GM21825 (cell line): ENCODE results near the gene EFNA4.

Experiments used
- ATAC-seq: cut with Tn5 transposase; IDR thresholded peaks from one replicate; pipeline ENCODE4 v1.9.1; 2021; ENCODE audit warnings: mild to moderate bottlenecking, moderate library complexity; ENCODE audit not compliant: unreplicated experiment

The EFNA4 gene, protein sequence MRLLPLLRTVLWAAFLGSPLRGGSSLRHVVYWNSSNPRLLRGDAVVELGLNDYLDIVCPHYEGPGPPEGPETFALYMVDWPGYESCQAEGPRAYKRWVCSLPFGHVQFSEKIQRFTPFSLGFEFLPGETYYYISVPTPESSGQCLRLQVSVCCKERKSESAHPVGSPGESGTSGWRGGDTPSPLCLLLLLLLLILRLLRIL

DNA sequence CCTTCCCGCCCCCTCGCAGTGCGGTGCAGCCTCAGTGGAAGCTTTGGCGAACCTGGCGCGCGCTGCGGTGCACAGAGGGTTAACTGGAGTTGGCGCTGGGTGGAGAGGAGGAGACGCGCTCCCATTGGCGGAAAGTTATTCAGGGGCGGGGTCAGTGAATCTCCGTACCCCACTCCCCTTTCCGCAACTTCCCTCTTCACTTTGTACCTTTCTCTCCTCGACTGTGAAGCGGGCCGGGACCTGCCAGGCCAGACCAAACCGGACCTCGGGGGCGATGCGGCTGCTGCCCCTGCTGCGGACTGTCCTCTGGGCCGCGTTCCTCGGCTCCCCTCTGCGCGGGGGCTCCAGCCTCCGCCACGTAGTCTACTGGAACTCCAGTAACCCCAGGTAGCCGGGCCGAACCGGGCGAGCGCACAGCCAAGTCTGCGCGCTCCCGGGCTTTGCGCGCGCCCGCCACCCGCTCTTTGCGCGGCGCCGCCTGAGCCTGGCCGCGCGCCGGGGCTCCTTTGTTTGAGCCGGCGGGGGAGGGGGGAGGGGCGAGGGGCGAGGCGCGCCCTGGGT lies at the start of gene EFNA4:
Gene EFNA4 (plus strand): TSS at position 191 of the 561 bp plus-strand sequence. CDS start 84 bp downstream, at position 275.
- ATAC-seq: peak; percentile 59

DNA sequence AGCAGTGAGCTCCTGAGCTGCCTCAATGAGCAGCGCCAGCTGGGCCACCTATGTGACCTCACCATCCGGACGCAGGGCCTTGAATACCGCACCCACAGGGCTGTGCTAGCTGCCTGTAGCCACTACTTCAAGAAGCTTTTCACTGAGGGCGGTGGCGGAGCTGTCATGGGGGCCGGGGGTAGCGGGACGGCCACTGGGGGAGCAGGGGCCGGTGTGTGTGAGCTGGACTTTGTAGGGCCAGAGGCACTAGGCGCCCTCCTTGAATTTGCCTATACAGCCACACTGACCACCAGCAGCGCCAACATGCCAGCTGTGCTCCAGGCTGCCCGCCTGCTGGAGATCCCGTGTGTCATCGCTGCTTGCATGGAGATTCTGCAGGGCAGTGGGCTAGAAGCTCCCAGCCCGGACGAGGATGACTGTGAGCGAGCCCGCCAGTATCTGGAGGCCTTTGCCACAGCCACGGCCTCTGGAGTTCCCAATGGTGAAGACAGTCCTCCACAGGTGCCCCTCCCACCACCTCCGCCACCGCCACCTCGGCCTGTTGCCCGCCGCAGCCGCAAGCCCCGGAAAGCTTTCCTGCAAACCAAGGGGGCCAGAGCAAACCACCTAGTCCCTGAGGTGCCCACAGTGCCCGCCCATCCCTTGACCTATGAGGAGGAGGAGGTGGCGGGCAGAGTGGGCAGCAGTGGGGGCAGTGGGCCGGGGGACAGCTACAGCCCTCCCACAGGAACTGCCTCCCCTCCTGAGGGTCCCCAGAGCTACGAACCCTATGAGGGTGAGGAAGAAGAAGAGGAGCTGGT lies 48.6 kb upstream of the EFNA4 start:
- ATAC-seq: no peak

DNA sequence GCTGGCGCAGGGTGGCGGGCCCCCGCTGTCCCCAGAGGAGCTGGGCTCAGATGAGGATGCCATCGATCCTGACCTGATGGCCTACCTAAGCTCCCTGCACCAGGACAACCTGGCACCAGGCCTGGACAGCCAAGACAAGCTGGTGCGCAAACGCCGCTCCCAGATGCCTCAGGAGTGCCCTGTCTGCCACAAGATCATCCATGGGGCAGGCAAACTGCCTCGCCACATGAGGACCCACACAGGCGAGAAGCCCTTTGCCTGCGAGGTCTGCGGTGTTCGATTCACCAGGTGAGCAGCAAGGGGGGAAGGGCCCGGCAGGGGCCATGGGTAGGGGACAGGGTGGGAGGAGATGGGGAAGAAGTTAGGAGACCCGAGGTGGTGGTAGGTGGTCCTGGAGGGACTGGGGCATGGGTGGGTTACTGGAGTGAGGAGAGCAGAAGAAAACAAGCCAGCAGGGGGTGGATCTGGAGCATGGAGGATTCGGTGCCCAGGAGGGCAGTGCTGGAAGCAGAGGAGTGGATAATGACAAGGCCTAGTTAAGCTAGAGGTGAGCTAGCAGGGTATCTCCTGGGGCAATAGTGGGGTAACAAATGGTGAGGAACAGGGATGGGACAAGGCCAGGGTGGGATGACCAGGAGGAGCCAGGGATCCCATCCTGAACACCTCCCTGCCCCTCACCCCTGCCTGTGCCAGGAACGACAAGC lies 47.9 kb upstream of the EFNA4 start:
- no peak for ATAC-seq

DNA sequence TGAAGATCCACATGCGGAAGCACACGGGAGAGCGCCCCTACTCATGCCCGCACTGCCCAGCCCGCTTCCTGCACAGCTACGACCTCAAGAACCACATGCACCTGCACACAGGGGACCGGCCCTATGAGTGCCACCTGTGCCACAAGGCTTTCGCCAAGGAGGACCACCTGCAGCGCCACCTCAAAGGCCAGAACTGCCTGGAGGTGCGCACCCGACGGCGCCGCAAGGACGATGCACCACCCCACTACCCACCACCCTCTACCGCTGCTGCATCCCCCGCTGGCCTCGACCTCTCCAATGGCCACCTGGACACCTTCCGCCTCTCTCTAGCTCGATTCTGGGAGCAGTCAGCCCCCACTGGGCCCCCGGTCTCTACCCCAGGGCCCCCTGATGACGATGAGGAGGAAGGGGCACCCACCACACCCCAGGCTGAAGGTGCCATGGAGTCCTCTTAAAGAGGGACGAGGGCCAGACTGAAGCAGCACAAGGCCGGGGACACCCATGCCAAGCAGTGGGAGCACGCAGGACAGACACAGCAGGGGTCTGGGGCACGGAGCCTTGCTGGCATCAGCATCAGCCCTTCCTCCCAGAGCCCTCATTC lies 47.2 kb upstream of the EFNA4 start:
- ATAC-seq: no peak

DNA sequence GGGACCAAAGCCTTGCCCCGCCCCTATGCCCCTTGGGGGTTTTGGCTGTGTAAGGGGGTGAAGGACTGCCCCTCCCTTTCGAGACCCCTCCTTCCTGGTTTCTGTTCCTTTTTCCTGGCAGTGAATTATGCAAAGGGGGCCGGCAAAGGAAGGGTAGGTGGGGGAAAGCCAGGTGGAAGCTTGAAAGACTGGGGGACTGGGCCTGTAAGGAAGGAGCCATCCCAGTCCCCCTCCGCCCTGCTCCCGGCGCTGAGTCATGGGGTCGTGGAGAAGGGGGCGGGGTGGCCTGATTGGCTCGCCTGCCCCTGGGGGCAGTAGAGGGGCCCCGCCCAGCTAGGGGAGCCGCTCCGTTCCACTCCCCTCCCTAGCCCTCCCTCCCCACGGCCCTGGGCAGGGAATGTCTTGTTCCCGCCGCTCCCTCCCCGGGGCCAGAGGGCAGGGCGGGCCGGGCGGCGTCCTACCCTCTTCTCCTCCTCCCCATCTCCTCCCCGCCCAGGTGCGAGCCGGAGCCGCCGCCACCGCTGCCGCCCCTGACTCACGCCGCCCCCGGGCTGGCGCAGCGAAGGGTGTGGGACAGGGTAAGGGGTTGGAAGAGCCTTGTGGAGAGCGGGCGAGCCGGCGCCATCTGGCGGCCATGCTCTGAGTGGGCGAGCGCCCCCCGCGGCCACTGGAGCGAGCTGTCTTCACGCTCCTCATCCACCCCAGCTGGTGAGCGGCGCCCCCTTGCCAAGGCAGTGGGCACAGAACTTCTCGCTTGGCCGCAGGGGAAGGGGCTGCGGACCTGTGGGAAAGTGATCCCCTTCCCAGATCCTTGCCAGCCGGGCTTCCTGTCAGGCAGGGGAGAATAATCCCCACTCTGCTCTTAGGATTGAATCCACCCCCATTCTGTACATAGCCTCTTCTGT lies 46.2 kb upstream of the EFNA4 start:
- ATAC-seq: peak; percentile 56

DNA sequence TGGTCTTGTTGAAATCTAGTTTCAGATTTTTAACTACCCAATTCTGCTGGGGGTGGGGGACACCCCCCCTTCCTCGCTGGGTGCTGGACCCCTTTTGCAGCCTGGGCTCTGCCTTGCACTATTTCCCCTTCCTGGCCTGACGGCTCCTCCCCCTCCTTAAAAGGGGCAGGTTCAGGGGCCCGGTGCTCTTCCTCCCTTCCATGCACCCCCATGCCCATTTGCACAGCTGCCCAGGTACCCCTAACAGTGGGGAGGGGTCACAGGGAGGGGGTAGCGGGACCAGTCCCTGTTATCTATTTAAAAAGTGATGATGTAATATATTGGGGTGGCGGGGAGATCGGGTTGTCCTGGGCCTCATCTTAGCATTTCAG lies 45.6 kb upstream of the EFNA4 start:
- no peak for ATAC-seq

DNA sequence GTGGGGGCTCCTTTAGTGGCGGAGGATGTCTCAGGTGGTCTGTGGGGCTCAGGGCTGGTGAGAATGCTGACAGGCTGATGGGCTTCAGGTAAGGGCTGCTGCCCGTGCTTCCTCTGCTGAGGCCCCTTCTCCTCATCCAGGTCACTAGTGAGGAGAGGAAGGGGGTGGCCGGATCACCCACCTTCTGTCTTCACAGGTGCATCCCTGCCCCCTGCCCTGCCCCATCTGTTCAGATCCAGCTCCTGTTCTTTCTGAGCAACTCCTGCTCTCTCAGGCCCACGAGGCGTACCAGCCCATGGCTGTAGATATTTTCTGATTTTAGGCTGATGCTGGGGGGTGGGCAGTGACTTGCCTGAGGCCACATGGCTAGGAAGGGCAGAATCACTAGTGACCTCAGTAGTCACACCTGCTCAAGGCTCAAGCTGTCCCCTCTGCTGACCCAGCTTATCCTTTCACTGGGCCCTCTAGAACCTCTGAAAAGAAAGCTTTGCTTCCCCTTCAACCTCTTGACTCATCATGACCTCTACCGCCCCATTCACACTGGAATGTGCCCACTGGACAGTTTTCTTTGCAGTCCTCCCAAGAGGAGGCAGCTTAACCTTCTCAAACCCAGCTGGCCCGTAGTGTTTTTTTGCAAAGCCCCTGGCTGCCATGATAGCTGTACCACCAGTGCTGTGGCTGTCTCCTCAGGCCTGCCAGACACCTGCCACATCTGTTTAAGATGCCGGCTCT lies 44.8 kb upstream of the EFNA4 start:
- ATAC-seq: no peak

DNA sequence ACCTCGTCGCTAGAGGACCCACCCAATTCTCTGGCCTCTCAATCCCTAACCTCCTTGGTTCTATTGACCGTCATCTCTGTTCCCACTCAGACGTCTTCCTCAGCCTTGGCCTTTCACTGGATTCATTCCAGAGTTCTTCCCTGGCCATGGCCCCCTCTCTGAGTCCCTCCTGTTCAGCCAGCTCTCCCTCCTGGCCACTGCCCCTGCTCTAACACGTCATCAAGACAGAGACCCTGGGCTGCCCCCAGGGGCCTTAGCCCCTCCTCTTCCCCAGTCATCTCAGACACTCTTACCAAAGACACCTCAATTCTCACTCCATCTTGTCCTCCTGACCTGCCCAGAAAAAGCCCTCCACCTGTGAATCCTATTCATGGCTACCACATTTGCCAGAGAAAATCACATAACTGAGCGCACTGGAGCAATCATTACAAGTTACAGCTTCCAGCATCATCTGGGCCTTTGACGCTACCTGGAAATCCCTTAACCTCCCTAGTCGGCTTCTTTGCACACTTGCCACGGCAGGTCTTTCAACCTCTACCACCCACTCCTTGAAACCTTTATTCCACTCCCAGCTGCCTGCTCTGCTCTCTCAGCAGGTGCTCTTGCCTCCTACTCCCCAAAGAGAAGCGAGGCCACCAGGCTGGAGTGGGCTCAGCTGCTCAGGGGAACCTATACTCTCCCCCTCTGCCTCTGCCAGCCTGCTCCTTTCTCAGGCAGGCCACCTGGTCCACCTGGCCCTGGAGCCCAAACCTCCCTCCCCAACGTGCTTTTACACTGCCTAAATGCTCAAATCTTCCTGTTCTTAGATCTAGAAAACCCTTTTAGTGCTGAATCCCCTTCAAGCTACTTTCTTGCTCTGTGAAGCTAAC lies 43.9 kb upstream of the EFNA4 start:
- no peak for ATAC-seq

DNA sequence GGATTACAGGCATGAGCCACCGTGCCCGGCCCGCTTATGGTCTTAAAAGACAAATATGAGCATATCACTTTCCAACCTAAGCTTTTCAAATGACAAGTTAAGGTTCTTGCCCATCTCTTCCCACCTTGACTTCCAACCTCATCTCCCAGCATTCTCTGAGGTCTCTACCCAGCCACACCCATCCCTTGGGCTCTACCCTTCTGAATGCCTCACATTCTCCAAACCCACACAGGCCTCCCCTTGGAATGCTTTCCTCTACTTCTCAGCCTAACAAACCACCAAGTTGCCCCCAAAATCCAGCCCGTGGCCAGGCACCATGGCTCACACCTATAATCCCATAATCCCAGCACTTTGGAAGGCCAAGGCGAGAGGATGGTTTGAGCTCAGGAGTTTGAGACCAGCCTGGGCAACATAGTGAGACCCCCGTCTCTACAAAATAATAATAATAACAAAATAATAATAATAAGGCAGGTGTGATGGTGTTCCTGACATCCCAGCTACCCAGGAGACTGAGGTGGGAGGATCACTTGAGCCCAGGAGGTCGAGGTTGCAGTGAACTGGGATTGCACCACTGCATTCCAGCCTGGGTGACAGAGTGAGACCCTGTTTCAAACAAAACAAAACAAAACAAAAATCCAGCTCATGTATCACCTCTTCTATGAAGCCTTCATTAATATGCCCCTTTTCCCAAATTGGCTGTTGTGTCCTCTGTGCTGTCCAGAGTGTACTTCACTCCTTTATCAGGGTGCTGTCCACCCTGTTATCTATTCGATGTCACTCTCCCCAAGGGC lies 41.2 kb upstream of the EFNA4 start:
- ATAC-seq: no peak

DNA sequence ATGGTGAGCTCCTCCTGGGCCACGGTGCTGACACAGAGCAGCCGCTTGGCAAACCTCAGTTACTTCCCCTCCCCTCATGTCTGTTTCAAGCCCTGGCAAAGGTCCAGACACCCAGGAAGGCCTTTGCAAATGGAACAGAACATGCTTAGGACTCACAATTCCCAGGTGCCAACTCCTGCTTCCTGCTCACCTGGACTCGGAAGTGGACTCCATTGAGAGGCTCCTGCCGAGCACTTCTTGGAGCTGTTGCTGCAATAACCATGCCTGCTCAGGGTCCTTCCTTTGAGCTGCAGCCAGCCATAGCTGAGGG lies 40.7 kb upstream of the EFNA4 start:
- no peak for ATAC-seq

DNA sequence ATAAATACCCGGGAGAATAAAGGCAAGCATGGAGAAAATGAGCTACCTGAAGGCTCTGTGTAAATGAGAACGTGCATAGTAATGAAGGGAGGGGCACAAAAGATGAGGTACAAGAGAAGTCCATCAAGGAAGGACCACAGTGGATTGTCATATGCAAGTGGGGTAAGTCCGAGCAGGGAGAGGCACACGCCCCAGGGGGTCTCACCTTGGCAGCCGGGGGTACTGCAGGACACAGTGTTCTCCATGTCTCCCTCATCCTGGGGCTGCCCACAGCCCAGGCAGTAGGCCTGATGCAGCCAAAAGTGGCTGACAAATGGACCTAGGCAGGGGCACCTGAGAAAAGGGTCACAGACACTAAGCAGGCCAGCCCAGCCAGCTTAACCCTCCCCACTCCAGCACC lies 39.9 kb upstream of the EFNA4 start:
- no peak for ATAC-seq

DNA sequence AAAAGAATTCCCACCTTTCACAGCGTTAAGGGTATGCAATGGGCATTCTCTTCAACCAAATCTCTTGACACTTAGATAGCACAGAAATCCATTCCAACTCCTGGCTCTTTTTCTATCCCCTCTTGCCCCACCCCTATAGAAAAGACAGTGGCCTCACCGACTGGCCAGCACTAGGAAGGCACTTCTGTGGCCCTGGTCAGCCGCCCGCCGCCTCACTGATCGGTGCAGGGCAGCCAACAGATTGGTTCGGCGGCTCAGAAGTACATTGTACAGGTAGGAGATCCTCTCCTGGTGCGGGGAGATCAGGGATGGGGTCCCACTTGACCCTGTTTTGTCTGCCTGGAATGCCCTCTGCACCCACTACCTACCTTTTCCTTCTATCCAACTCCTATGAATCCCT lies 39.2 kb upstream of the EFNA4 start:
- ATAC-seq: no peak

DNA sequence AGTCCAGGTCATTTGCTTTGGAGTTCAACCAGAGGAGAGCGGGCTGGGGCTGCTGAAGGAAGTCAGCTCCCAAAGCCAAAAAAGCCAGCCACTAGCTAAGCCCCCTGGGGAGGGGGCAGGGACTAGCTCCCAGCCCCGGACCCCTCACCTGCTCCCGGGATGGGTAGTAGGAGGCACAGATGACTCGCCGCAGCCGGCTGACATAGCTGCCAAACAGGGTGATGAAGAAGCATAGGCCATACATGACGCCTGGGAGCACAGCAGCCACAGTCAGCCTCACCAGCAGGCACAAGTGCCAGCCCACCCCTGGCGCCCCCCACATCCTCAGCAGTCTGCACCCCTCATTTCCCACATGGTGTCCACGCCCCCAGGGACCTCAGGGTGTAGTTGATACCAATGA lies 37.4 kb upstream of the EFNA4 start:
- no peak for ATAC-seq

DNA sequence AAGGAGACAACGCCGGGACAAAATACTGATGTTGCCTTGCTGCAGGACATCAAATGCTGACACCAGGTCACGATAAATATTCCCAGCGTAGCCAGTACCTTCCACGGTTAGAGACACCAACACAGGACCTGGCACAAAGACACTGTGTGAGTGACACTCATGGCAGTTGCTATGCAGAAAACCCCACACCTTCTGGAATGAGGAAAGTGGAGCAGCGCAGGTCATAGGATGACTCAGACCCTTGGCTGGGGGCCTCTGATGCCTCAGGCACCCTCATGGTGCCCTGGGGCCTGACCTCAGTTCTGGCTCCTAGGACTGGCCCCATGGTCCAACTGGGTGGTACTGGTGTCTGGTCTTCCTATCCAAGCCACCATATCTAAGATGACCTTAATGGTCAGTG lies 37.0 kb upstream of the EFNA4 start:
- ATAC-seq: no peak

DNA sequence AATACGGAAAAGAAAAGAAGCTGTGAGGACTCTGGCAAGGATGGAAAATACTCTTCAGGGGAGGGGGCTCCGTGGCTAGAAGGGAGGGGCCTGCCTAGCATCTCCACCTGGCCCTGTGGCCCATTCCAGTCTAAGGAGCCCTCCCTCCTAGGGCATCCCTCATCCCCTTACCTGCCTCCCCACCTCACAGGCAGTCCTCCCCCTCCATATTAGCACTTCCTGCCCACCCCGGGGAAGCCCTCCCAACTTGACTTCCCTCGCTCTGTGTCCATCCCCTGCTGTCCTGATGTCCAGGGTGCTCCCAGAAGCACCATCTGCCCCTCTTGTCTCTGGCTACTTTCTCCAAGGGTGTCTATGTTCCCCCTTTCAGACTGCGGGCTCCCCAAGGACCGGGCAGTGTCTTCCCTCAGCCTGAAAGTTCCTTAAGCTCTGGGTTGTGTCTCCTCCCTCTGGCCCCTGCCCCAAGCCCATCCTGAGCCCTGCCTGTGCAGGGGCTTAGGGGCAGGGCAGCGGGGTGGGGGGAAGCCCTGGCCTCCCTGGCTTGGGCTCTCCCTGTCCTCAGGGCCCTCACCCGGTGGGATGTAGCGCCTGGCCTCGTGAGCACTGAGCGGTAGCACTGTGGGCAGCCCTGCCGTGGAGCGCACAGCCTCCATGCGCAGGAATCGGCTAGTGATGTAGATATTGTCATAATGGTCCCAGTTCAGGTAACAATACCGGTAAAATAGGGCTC lies 33.9 kb upstream of the EFNA4 start:
- ATAC-seq: no peak

DNA sequence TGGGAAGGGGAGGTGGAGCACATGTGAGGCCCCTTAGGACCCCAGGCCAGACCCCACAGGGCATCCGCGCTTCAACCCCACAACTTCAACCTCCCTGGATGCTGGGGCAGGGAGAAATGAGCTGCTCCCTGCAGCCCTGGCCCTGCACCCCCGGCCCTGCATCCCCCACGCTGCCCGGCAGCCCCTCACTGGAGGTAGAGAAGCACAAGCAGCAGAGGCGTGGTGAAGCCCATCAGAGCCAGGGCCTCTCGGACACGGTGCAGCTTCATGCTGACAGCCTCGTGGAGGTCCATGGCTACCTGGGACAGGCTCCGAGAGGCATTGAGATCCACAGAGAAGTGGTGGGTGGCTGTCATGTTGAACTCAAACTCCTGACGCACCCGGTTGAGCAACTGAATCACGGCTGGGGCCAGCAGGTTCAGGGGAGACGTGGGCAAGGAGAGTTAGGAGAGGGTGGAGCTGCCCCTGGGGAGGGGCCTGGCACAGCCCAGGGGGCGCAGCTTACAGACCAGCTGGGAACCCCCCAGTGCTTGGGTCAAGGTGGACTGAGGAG lies 33.2 kb upstream of the EFNA4 start:
- no peak for ATAC-seq

DNA sequence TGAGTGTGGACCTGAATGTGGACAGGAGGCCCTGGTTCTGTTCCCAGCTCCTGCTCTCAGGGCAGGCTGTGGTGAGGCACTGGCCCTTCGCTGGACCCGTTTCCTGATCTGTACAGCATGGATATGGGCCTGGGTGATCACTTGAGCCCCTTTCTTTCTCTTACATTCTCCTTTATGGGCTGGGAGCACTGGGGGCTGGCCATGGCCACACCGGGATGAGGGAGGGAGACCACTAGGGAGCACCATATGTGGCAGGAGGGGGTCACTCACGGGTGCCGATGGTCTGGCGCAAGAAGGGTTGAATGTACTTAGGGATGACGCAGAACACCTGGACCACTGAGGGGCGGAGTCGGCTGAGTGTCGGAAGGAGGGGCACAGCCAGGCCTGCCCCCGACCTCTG lies 32.6 kb upstream of the EFNA4 start:
- no peak for ATAC-seq
